Brain pericyte (primary cell): Measurements from ENCODE around the gene SFTPD.
"Not testable (repeated sequence)": the region's sequence is repeated elsewhere in the genome, so short reads cannot be mapped to it uniquely, and the experiment has no call there.

Source experiments
- DNase-seq: peaks from one replicate; pipeline ENCODE4 v3.0.0-alpha.2; 2012; ENCODE audit warnings: low read depth, low spot score

The SFTPD gene

DNA sequence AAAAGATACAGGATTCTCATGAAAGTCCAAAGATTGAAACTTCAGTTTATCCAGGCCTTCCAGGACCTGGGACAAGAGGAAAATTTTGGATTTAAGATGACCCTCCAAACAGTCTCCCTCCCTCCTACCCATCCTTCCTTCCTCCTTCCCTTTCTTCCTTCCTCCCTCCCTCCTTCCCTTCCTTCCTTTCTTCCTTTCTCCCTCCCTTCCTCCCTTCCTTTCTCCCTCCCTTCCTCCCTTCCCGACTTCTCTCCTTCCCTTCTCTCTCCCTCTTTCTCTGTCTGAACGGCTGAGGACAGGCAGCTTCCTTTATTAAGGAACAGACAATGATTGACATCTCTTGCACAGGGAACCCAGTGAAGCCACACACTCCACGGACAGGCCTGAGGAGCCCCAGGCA lies 23.3 kb downstream of the SFTPD start:
- DNase-seq, result no peak

DNA sequence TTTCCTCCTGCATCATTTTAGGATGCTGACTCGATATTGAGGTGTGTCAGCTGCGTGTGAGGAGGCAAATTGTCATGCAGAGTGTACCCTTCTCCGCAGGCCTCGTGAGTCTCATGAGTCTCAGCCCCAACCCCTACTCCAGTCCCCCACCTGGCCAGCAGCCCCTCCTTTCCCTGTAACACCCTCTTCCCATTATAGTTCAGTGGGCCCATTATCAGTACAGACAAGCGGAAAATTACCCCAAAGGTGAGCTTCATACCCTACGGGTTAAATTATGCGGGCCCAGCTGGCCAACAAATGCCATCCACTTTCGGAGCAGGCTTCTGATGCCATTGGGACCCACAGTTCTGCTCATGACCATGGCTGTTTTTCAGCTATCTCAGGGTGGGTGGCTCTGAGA lies 25.2 kb downstream of the SFTPD start:
- no peak for DNase-seq

DNA sequence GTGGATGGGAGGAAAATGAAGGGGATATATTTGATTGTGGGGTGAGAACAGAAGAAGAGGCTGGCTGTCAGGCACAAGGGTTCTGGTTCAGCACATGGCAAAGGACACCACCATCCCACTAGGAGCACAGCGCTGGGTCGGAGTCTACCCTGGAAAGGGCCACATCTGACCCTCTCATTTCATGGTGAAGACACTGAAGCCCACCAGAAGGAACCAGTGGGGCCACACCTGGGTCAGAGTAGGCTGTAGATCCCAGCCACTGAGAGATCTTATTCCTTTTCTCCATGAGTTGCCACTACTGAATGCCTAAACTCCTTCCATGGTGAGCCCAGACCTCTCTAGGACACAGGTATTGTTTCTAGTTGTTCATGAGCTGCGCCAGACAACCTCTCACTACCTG lies 25.8 kb downstream of the SFTPD start:
- DNase-seq, result no peak

DNA sequence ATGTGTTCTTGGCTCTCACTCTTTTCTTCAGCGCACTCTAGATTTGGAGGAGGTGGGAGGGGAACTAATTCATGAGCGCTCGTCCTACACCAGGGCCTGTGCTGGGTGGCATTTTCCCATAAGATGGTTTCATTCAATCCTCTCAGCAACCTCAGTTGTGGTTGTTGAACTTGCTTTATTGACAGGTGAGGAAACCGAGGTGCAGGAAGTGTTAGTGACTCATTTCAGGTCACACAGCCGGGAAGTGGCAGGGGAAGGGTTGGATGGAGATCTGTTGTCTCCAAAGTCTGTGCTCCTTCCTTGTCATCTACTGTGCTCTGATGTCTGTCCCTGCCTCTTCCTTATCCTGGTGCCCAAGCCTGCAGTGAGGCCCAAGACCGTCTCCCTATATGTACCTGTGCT lies 26.9 kb downstream of the SFTPD start:
- DNase-seq, result not testable (repeated sequence)

DNA sequence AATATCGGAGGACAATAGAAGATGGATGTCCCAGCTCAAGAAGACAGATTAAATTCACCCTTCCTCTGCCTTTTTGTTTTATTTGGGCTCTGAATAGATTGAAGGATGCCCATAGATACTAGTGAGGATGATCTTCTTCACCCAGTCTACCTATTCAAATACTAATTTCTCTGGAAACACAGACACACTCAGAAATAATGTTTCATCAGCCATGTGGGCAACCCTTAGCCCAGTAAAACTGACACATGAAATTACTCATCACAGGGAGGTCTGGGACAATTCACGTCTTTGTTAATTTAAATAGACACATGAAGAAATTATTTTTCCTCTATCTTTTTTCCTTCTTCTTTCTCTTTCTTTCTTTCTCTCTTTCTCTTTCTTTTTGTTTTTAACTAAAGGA lies 33.1 kb downstream of the SFTPD start:
- DNase-seq, result not testable (repeated sequence)

DNA sequence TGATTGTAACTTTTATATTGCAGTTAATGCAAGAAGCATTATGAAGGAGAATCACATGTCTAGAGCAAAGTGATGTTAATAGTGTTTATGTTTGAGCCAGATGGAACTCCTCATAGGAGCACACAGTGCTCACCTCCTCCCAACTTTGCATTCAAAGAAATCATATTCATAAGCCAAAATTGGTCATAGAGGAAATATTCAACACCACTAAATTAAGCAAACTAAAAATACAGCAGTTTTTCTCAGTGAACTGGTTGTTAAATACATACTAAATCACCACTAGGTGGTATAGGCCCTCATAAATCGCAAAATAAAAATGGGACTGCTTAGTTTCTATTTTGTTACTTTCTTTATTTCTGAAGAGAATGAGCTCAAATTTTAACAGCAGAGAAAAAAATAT lies 34.4 kb downstream of the SFTPD start:
- not testable (repeated sequence) for DNase-seq

DNA sequence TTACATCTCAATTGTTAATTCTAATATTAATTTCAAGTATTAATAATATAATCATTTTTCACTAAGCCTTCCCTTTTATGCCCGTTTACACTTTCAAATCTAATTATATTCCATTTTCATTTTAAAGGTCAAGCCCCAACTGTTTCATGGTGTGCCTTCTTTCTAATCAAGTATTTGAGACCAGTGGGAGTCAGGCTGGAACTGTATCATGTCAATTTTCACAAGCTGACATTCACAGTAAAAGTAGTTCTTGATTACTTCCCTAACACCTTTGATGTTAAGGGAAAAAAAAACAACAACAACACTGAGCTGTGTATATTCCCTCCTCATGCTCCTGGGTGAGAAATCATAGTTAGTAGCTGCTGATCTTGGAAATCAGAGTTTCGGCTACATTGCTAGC lies 38.1 kb downstream of the SFTPD start:
- no peak for DNase-seq

DNA sequence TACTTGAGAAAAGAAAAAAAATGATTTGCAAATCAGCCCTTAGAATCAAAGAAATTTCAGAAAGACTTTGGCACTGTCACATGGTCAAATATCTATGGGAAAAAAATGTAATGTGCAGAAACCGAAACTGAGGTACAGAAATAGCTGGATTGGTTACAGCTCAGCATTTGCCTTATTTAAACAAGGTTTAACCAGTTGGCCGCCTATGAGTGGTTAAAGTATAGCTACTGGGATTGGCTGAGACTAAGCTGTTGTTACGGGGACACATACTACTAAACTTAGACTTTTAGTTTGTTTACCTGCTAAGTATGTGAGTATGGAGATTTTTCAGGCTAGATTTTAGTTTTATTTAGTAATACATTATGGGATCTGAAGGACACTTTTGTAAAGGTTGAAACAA lies 38.6 kb downstream of the SFTPD start:
- DNase-seq, result no peak

DNA sequence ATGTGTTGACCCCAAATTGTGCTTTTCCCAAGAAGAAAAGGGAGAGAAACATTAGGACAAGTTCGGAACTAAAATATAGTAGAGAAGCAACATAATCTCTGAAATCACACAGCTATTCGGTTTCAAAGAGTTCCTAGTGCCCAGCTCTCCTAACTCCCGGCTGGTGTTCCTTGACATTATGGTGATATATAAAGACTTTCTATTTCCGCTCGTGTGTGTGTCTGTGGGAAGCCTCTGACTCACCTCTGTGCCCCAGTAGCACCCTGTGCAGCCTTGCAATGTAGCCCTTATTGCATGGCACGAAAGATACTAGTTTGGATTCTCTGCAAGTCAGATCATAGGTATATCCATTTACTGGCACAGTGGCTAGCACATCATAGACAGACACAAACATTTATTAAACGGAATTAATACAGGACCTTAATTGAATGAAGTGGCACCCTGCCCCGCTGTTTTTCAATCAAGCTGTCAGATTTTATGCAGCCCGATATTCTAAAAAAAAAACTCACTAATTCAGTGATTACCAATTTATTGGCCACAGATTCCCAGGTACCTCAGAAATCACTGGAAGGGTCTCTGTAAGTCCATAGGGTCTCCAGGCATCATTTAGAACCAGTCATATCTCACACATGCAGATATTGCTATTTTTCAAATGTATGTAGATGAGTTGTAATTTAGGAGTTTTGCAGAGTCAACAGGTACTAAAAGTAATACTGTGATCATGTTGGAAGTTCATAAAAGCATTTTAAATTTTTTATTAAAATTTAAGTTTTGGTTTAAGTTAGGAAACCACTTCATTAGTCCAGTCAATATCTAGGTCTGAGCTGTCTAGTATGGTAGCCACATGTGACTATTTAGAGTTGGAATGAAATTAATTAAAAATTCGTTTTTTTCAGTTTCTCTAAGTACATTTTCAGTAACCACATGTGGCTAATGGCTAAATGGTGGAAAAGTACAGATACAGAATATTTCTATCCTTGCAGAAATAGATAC lies 43.3 kb downstream of the SFTPD start:
- DNase-seq, result no peak

DNA sequence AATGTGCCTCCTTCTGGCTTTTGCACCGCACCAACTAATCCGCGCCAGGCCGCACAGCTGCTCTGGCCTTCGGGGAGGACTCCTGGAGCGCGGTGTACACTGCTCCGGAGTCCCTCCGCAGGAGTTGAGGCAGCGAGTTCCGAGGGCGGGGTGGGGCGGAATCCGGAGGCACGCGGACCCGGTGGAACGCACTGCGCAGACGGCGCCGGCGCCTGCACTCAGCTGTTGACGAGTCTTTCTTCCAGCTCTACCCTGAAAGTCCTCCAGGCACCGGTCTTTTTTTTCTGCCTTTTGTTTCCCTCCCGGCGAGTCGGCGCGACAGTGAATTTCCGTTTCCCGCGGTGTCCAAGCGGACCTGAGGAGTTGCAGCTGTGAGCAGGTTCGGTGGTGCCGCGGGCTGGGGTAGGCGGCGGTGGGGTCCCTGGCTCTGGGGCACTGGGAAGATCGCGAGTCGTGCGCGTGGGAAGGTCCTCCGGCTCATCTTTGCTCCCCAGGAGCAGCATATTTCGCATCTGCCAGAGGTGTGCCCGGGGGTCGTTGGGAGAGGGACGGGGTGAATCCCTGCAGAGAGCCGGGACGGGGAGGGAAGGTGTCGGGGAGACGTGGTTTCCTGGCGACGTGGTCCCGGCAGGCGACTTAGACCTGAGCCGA lies 44.1 kb downstream of the SFTPD start:
- DNase-seq, result no peak

DNA sequence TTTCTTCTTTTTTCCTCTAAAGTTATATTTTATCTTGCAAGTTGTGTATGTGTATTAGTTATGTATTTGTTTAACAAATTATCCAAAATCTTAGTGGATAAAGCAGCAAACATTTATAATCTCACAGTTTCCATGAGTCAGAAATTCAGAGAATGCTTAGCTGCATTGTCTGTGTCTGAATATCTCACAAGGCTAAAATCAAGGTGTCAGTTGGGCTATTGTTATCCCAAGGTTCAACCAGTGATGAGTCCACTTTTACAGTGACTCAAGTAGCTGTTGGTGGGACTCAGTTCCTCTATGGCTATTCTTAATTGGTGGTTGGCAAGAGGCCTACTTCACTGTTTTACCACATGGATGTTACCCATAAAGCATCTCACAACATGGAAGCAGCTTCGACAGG lies 47.3 kb downstream of the SFTPD start:
- DNase-seq, result not testable (repeated sequence)

DNA sequence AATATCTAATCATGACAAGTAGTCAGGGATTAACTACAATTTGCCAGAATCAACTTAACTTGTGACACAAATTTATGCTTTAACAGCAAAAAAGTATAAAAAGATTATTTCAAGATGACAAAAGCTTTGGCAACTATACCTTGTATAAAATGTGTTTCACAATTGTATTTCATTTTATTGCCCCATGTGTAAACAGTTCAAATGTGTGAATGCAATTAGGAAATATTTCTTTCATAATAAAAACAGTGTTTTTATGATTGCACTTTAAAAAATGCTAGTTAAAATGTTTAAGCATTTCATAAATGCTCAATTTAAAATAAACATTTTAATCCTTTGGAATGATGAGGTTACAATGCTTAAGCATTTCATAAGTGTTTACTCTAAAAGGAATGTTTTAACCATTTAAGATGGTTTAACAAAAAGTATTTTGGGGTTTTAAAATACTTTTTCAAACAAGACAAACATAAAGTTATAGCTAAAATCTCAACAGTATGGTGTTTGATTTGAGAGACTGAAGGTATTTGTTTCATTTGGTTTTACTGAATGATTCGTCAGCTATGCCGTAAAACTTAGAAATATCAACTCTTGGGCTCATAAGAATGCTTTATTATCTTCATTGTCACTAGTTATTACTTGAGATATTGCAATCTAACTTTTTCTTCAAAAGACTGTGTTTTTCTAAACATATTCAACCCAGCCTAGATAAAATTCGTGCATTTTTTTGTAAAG lies 50.1 kb downstream of the SFTPD start:
- no peak for DNase-seq

DNA sequence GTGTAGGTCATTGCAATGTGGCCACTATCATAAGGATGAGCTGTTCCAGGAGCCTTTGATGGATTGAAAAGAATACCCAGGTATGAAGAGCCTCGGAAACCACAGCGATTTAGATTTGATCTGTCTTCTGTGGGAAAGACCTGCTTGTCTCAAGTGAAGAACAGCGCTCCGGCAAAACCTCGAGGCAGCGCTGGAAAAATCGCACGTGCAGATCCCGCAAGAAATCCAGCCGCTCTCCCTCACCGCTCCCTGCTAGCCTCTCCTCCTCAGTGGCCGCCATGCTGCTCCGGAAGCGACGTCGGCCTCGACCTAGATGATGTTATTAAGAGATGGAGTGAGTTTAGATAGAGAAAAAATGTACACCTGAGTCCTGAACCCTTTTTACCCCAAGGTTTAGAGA lies 56.0 kb downstream of the SFTPD start:
- not testable (repeated sequence) for DNase-seq

DNA sequence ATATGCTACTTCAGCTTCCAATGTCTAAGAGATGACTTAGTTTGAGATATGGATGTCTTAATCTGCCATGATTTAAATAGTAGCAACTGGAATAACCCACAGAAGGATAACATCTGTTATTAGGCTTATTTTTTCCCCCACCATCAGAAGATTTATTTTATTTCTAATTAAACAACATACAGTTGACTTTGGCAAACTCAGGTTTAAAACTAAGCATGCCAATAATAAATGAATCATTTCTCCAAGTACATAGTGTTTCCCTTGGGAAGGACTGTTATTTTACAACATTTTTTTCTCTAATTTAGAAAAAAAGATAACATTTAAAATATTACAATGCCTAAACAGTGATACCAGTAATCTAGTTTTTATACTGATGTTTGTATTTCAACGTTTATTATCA lies 58.4 kb downstream of the SFTPD start:
- DNase-seq, result no peak

DNA sequence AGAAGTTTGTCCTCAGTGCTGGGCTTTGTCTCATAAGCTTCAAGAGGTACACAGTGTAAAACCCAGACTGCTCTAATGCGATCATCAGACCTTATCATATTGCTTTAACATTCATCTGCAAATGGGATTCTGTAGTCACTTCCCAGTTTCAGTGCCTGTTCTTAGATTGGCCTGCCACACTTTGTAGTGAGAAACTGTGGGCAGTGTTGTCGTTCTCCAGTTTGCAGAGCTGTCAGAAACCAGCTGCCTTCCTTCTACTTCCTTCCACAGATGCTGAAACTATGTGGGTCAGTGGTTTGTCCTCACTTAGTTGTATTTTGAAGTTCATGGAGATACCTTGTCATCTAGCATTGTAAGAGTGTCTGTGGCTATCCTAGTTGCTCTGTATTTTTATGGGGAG lies 59.9 kb downstream of the SFTPD start:
- not testable (repeated sequence) for DNase-seq
